ENCODE results near the gene POLDIP2. TPM values are rescaled to one million over a fixed set of nuclear protein-coding genes. Genes with fewer than 3 reads are reported as not detected.

POLDIP2 gene
- total and polyA plus RNA-seq, 9 of the 15 experiments (the other 6 are each of a cell fraction or from before 2014, with no cell fraction given), result 22.0 to 137 (median 104) TPM

DNA sequence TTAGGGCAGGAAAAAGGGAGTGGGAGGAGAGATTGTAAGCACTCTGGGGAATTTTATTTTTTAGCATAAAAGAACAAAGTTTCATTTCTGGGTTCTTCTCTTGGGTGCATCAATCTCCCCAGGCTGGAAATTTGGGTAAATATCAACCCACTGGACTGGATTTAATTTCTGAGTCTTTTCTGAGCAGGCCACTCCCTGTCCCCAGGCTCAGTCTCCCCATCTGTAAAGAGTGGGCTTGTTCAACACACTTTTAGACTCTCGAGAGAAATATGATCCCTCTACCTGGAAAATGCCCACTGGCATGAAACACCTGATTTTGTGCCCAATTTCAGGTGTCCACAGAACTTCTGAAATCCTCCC is 13.4 kb upstream of the POLDIP2 start:
- ChIA-PET POLR2A (interaction anchor here (0.5 to 1.3 kb wide), 6 partner anchors 9 to 411 kb away, joined by 3 to 6 read pairs (median 4); partner anchors contain the start of gene TNFAIP1), CTCF (ENCODE audit: low intra/inter-chr PET ratio) (no interaction called here)
- H3K36me3 ChIP-seq (ENCODE audit: control insufficient read depth, insufficient read depth, low read length), result no peaks in the 10 kb centered on the region
- H3K9me3 ChIP-seq (replicated peaks; ENCODE audit: control insufficient read depth, insufficient read depth, low read depth, low read length), result no peaks in the 10 kb centered on the region
- H3K9me1 ChIP-seq (ENCODE audit: control insufficient read depth, insufficient read depth, low read length), result peaks cover 5% of the 10 kb centered on the region
- WGBS (ENCODE audit: insufficient coverage, low coverage, missing lambda C conversion rate), result 31% methylated on average over 1 of the region's 1 CpG
- H3K27ac ChIP-seq (ENCODE audit: extremely low read depth, low read depth, low read length), result no peak overlapping the region
- no peaks in the 10 kb centered on the region for H3K79me2 ChIP-seq (ENCODE audit: control insufficient read depth, insufficient read depth, low read length)
- no peak overlapping the region for H3K9ac ChIP-seq (ENCODE audit: insufficient read depth in 1 of 2, low read depth in 2 of 2, low read length in 2 of 2)
- no TSS peak for BruUV-seq (replicated peaks)
- H3K4me3 ChIP-seq, result no peak overlapping the region; the same call in 1 of the 2 replicates
- FAIRE-seq (no peak), DNase-seq (ENCODE audit: extremely low read depth in 1 of 4, low spot score in 3 of 4) (no peak), ATAC-seq (no peak)
- in situ Hi-C loops (cut with MboI) (no loop called here), intact Hi-C loops (cut with micrococcal nuclease) (no loop called here)
- peaks cover 0 to 4% of the 10 kb centered on the region in 2 experiments; a peak in 1 of 5 replicates for H3K27me3 ChIP-seq (ENCODE audit: control insufficient read depth in 2 of 2, insufficient read depth in 2 of 2, low read length in 2 of 2)
- H2AFZ ChIP-seq (ENCODE audit: low read depth, low read length), result no peak overlapping the region
- H3K4me1 ChIP-seq (replicated peaks in 1 of 2; ENCODE audit: control insufficient read depth in 2 of 2, insufficient read depth in 2 of 2, low read length in 2 of 2), result peaks cover 16 to 38% of the 10 kb centered on the region in 2 experiments
- peaks cover 14% of the 10 kb centered on the region for H4K20me1 ChIP-seq (replicated peaks; ENCODE audit: control insufficient read depth, insufficient read depth, low read length)
- peak overlapping the region; percentile 4; the same call in 1 of the 2 replicates for H3K4me2 ChIP-seq (ENCODE audit: insufficient read depth, low read length)
- TF ChIP-seq PPARD (CRISPR knock-in tag; IDR thresholded peaks at IDR 0.05) (no peak), GATAD2B (IDR thresholded peaks at IDR 0.05; ENCODE audit: borderline replicate concordance) (no peak), ZFX (CRISPR knock-in tag; IDR thresholded peaks at IDR 0.05) (no peak), ZNF354B (CRISPR knock-in tag; IDR thresholded peaks at IDR 0.05) (no peak), BACH1 (tag; IDR thresholded peaks at IDR 0.05) (no peak), ESRRA (IDR thresholded peaks at IDR 0.05; ENCODE audit: borderline replicate concordance, low read depth) (no peak), DEAF1 (CRISPR knock-in tag; IDR thresholded peaks at IDR 0.05) (no peak), ATF7 (IDR thresholded peaks at IDR 0.05) (no peak), EWSR1 (IDR thresholded peaks at IDR 0.05; ENCODE audit: borderline replicate concordance, low read depth, partially characterized antibody) (no peak), TEAD2 (tag; IDR thresholded peaks at IDR 0.05) (no peak), ETV6 (IDR thresholded peaks at IDR 0.05; ENCODE audit: borderline replicate concordance in 1 of 2, low read depth in 2 of 2, low read length in 1 of 2) (no peak), ETV6 (CRISPR knock-in tag; IDR thresholded peaks at IDR 0.05; ENCODE audit: borderline replicate concordance) (no peak), ZBTB7A (IDR thresholded peaks at IDR 0.05; ENCODE audit: borderline replicate concordance, control insufficient read depth, low read depth, low read length) (no peak)
- TF ChIP-seq, protein P1, sequence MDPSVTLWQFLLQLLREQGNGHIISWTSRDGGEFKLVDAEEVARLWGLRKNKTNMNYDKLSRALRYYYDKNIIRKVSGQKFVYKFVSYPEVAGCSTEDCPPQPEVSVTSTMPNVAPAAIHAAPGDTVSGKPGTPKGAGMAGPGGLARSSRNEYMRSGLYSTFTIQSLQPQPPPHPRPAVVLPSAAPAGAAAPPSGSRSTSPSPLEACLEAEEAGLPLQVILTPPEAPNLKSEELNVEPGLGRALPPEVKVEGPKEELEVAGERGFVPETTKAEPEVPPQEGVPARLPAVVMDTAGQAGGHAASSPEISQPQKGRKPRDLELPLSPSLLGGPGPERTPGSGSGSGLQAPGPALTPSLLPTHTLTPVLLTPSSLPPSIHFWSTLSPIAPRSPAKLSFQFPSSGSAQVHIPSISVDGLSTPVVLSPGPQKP (CRISPR knock-in tag; IDR thresholded peaks at IDR 0.05), result no peak
- TF ChIP-seq, protein P2, sequence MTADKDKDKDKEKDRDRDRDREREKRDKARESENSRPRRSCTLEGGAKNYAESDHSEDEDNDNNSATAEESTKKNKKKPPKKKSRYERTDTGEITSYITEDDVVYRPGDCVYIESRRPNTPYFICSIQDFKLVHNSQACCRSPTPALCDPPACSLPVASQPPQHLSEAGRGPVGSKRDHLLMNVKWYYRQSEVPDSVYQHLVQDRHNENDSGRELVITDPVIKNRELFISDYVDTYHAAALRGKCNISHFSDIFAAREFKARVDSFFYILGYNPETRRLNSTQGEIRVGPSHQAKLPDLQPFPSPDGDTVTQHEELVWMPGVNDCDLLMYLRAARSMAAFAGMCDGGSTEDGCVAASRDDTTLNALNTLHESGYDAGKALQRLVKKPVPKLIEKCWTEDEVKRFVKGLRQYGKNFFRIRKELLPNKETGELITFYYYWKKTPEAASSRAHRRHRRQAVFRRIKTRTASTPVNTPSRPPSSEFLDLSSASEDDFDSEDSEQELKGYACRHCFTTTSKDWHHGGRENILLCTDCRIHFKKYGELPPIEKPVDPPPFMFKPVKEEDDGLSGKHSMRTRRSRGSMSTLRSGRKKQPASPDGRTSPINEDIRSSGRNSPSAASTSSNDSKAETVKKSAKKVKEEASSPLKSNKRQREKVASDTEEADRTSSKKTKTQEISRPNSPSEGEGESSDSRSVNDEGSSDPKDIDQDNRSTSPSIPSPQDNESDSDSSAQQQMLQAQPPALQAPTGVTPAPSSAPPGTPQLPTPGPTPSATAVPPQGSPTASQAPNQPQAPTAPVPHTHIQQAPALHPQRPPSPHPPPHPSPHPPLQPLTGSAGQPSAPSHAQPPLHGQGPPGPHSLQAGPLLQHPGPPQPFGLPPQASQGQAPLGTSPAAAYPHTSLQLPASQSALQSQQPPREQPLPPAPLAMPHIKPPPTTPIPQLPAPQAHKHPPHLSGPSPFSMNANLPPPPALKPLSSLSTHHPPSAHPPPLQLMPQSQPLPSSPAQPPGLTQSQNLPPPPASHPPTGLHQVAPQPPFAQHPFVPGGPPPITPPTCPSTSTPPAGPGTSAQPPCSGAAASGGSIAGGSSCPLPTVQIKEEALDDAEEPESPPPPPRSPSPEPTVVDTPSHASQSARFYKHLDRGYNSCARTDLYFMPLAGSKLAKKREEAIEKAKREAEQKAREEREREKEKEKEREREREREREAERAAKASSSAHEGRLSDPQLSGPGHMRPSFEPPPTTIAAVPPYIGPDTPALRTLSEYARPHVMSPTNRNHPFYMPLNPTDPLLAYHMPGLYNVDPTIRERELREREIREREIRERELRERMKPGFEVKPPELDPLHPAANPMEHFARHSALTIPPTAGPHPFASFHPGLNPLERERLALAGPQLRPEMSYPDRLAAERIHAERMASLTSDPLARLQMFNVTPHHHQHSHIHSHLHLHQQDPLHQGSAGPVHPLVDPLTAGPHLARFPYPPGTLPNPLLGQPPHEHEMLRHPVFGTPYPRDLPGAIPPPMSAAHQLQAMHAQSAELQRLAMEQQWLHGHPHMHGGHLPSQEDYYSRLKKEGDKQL (CRISPR knock-in tag; IDR thresholded peaks at IDR 0.05; ENCODE audit: borderline replicate concordance), result no peak

Measured in K562 (cell line).